Mesothelial cell of epicardium (in vitro differentiated cells): Measurements from ENCODE around the gene NELL1. TPM values are rescaled to one million over a fixed set of nuclear protein-coding genes. Genes with fewer than 3 reads are reported as not detected.

Experiments used
- DNase-seq, 2 experiments: peaks; one replicate each; pipeline ENCODE4 v3.0.0; 2021; ENCODE audit warnings: low spot score in 2 of 2; ENCODE audit not compliant: unreplicated experiment in 2 of 2
- H3K27ac Mint-ChIP-seq: 2 replicates; pipeline ENCODE4 v1.8.0; 2021; ENCODE audit warnings: mixed read lengths
- H3K27me3 Mint-ChIP-seq: 2 replicates; pipeline ENCODE4 v1.8.0; 2021; ENCODE audit warnings: low read depth, mixed read lengths
- H3K36me3 Mint-ChIP-seq: 2 replicates; pipeline ENCODE4 v1.8.0; 2021; ENCODE audit warnings: mixed read lengths
- H3K4me1 Mint-ChIP-seq: 2 replicates; pipeline ENCODE4 v1.8.0; 2021; ENCODE audit warnings: mixed read lengths
- H3K4me3 Mint-ChIP-seq: 2 replicates; pipeline ENCODE4 v1.8.0; 2021; ENCODE audit warnings: mild to moderate bottlenecking, moderate library complexity, mixed read lengths
- H3K9me3 Mint-ChIP-seq: 2 replicates; pipeline ENCODE4 v1.8.0; 2021; ENCODE audit warnings: mixed read lengths
- CTCF ChIP-seq: fragments of 200-600 bp; sonication (generic); IDR thresholded peaks from one replicate; pipeline ENCODE4 v1.5.0; 2021; ENCODE audit warnings: antibody characterized with exemption; ENCODE audit not compliant: unreplicated experiment
- total RNA-seq: library from RNA; stranded (reverse); gene quantifications from 3 replicates; pipeline ENCODE4 v1.2.1, GENCODE V29; 2021

NELL1 gene
- total RNA-seq, 1 donor from 2014 or later: 1.7 TPM

- H3K4me1 Mint-ChIP-seq: no peaks in the 10 kb centered on the region
- H3K4me3 Mint-ChIP-seq: no peak overlapping the region
- H3K27ac Mint-ChIP-seq: no peak overlapping the region
- TF ChIP-seq CTCF: no peak
- H3K36me3 Mint-ChIP-seq: no peaks in the 10 kb centered on the region
- no peak for DNase-seq
- H3K9me3 Mint-ChIP-seq: no peaks in the 10 kb centered on the region
- H3K27me3 Mint-ChIP-seq: no peaks in the 10 kb centered on the region
These were observed 778.5 kb downstream of the NELL1 start for GRCh38 chr11:21447871-21448270.

GRCh38 chr11:21456186-21456585 is 786.8 kb downstream of the NELL1 start:
- no peak overlapping the region for H3K27ac Mint-ChIP-seq
- H3K4me1 Mint-ChIP-seq: no peaks in the 10 kb centered on the region
- no peaks in the 10 kb centered on the region for H3K36me3 Mint-ChIP-seq
- H3K27me3 Mint-ChIP-seq: peaks cover 3% of the 10 kb centered on the region
- no peak for TF ChIP-seq CTCF
- H3K9me3 Mint-ChIP-seq: no peaks in the 10 kb centered on the region
- DNase-seq: no peak
- H3K4me3 Mint-ChIP-seq: no peak overlapping the region

- H3K36me3 Mint-ChIP-seq: no peaks in the 10 kb centered on the region
- no peaks in the 10 kb centered on the region for H3K9me3 Mint-ChIP-seq
- no peak overlapping the region for H3K4me3 Mint-ChIP-seq
- no peak overlapping the region for H3K27ac Mint-ChIP-seq
- DNase-seq: no peak
- no peak for TF ChIP-seq CTCF
- H3K4me1 Mint-ChIP-seq: no peaks in the 10 kb centered on the region
- peaks cover 7% of the 10 kb centered on the region for H3K27me3 Mint-ChIP-seq
These were observed 790.7 kb downstream of the NELL1 start for GRCh38 chr11:21460082-21460481.

GRCh38 chr11:21461701-21462100 is 792.3 kb downstream of the NELL1 start:
- Mint-ChIP-seq H3K27me3 (peaks cover 10% of the 10 kb centered on the region), H3K36me3 (no peaks in the 10 kb centered on the region), H3K9me3 (no peaks in the 10 kb centered on the region), H3K4me1 (no peaks in the 10 kb centered on the region), H3K27ac (no peak overlapping the region), H3K4me3 (no peak overlapping the region)
- no peak for DNase-seq
- TF ChIP-seq CTCF: no peak

GRCh38 chr11:21464601-21465193 is 795.3 kb downstream of the NELL1 start:
- H3K4me3 Mint-ChIP-seq: no peak overlapping the region
- H3K27ac Mint-ChIP-seq: no peak overlapping the region
- H3K4me1 Mint-ChIP-seq: no peaks in the 10 kb centered on the region
- H3K9me3 Mint-ChIP-seq: no peaks in the 10 kb centered on the region
- TF ChIP-seq CTCF: no peak
- DNase-seq: no peak
- H3K27me3 Mint-ChIP-seq: peaks cover 19% of the 10 kb centered on the region
- no peaks in the 10 kb centered on the region for H3K36me3 Mint-ChIP-seq

- DNase-seq: no peak
- Mint-ChIP-seq H3K27ac (no peak overlapping the region), H3K36me3 (no peaks in the 10 kb centered on the region), H3K27me3 (peaks cover 20% of the 10 kb centered on the region), H3K4me1 (no peaks in the 10 kb centered on the region), H3K4me3 (no peak overlapping the region), H3K9me3 (no peaks in the 10 kb centered on the region)
- TF ChIP-seq CTCF: no peak
These were observed 795.8 kb downstream of the NELL1 start for GRCh38 chr11:21465203-21465602.
